HG02981 (cell line): ENCODE results near the gene WNT16.
"Not testable (repeated sequence)": the region's sequence is repeated elsewhere in the genome, so short reads cannot be mapped to it uniquely, and the experiment has no call there.

Experiments used
- ATAC-seq: cut with Tn5 transposase; IDR thresholded peaks from one replicate; pipeline ENCODE4 v1.9.1; 2021; ENCODE audit warnings: mild to moderate bottlenecking, moderate library complexity; ENCODE audit not compliant: unreplicated experiment

Gene WNT16

GRCh38 chr7:121328508-121329190, at the start of gene WNT16:
WNT16 (plus strand) TSS chr7:121329000; CDS start chr7:121329293, 293 bp downstream.
- ATAC-seq = no peak

GRCh38 chr7:121279060-121279620, 49.7 kb upstream of the WNT16 start:
- no peak for ATAC-seq

- no peak for ATAC-seq
These were observed 49.0 kb upstream of the WNT16 start for GRCh38 chr7:121279822-121280221.

- no peak for ATAC-seq
These were observed 48.1 kb upstream of the WNT16 start for GRCh38 chr7:121280656-121281055.

GRCh38 chr7:121282129-121282528, 46.7 kb upstream of the WNT16 start:
- no peak for ATAC-seq

GRCh38 chr7:121285066-121285667, 43.6 kb upstream of the WNT16 start:
- ATAC-seq = no peak

- ATAC-seq = no peak
These were observed 42.6 kb upstream of the WNT16 start for GRCh38 chr7:121286186-121286585.

- ATAC-seq = no peak
These were observed 41.8 kb upstream of the WNT16 start for GRCh38 chr7:121286742-121287734.

- ATAC-seq = no peak
These were observed 39.9 kb upstream of the WNT16 start for GRCh38 chr7:121288894-121289293.

GRCh38 chr7:121289930-121290329, 38.9 kb upstream of the WNT16 start:
- not testable (repeated sequence) for ATAC-seq

GRCh38 chr7:121294448-121294992, 34.3 kb upstream of the WNT16 start:
- ATAC-seq = no peak

- no peak for ATAC-seq
These were observed 31.0 kb upstream of the WNT16 start for GRCh38 chr7:121297843-121298242.

- no peak for ATAC-seq
These were observed 30.0 kb upstream of the WNT16 start for GRCh38 chr7:121298831-121299239.

GRCh38 chr7:121300685-121301420, 27.9 kb upstream of the WNT16 start:
- no peak for ATAC-seq

GRCh38 chr7:121301446-121302213, 27.2 kb upstream of the WNT16 start:
- no peak for ATAC-seq

GRCh38 chr7:121302214-121302745, 26.5 kb upstream of the WNT16 start:
- ATAC-seq = peak; percentile 91

GRCh38 chr7:121303422-121304101, 25.2 kb upstream of the WNT16 start:
- ATAC-seq = no peak

- no peak for ATAC-seq
These were observed 24.6 kb upstream of the WNT16 start for GRCh38 chr7:121304102-121304658.
